ENCODE measurements around the gene CBX7.

- TF ChIP-seq POLR2A (IDR thresholded peaks at IDR 0.05) (no peak), CTCF (IDR thresholded peaks at IDR 0.05) (no peak)
Observed at GRCh38 chr22:39184586-39185577, 32.4 kb upstream of the CBX7 start.
